ENCODE measurements around the gene PRRG1.

GRCh38 chrX:37434362-37434761 is 85.2 kb downstream of the PRRG1 start:
- no peak for TF ChIP-seq CTCF (IDR thresholded peaks at IDR 0.05; ENCODE audit: poor library complexity, severe bottlenecking)
- no peak for TF ChIP-seq POLR2AphosphoS5 (IDR thresholded peaks at IDR 0.05)
- no peak for TF ChIP-seq TAF1 (IDR thresholded peaks at IDR 0.05; ENCODE audit: low read depth)
- TF ChIP-seq EP300 (conservative IDR thresholded peaks at IDR 0.05; ENCODE audit: poor library complexity, severe bottlenecking): no peak
- TF ChIP-seq SMC3 (conservative IDR thresholded peaks at IDR 0.05; ENCODE audit: poor library complexity): no peak
- TF ChIP-seq, protein P1, sequence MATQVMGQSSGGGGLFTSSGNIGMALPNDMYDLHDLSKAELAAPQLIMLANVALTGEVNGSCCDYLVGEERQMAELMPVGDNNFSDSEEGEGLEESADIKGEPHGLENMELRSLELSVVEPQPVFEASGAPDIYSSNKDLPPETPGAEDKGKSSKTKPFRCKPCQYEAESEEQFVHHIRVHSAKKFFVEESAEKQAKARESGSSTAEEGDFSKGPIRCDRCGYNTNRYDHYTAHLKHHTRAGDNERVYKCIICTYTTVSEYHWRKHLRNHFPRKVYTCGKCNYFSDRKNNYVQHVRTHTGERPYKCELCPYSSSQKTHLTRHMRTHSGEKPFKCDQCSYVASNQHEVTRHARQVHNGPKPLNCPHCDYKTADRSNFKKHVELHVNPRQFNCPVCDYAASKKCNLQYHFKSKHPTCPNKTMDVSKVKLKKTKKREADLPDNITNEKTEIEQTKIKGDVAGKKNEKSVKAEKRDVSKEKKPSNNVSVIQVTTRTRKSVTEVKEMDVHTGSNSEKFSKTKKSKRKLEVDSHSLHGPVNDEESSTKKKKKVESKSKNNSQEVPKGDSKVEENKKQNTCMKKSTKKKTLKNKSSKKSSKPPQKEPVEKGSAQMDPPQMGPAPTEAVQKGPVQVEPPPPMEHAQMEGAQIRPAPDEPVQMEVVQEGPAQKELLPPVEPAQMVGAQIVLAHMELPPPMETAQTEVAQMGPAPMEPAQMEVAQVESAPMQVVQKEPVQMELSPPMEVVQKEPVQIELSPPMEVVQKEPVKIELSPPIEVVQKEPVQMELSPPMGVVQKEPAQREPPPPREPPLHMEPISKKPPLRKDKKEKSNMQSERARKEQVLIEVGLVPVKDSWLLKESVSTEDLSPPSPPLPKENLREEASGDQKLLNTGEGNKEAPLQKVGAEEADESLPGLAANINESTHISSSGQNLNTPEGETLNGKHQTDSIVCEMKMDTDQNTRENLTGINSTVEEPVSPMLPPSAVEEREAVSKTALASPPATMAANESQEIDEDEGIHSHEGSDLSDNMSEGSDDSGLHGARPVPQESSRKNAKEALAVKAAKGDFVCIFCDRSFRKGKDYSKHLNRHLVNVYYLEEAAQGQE (IDR thresholded peaks at IDR 0.05; ENCODE audit: borderline replicate concordance): no peak
- no peak for TF ChIP-seq MXI1 (conservative IDR thresholded peaks at IDR 0.05; ENCODE audit: poor library complexity, severe bottlenecking)

Data from neural cell (in vitro differentiated cells).